Fibroblast of villous mesenchyme (primary cell): ENCODE data around the gene THRB. TPM values are rescaled to one million over a fixed set of nuclear protein-coding genes. Genes with fewer than 3 reads are reported as not detected.
"Not testable (repeated sequence)": the region's sequence is repeated elsewhere in the genome, so short reads cannot be mapped to it uniquely, and the experiment has no call there.

Experiments used
- DNase-seq: peaks from one replicate; pipeline ENCODE4 v3.0.0-alpha.2; 2010; ENCODE audit warnings: low read depth
- H3K4me3 ChIP-seq: 2 replicates; pipeline ENCODE4 v1.5.1; 2011; ENCODE audit warnings: low read depth, mild to moderate bottlenecking, low read length
- total RNA-seq: library from RNA; depleted of rRNA; stranded (reverse); fragments of >200 nt; gene quantifications from 2 replicates; pipeline ENCODE4 v1.2.3, GENCODE V29; 2012
- TF ChIP-seq, protein P1 (sequence below): IDR thresholded peaks from 2 replicates; pipeline ENCODE4 v1.5.1; 2012; ENCODE audit warnings: low read depth, mild to moderate bottlenecking, low read length; ENCODE audit not compliant: insufficient read depth

THRB gene
- total RNA-seq, 1 donor, result 13.4 TPM

DNA sequence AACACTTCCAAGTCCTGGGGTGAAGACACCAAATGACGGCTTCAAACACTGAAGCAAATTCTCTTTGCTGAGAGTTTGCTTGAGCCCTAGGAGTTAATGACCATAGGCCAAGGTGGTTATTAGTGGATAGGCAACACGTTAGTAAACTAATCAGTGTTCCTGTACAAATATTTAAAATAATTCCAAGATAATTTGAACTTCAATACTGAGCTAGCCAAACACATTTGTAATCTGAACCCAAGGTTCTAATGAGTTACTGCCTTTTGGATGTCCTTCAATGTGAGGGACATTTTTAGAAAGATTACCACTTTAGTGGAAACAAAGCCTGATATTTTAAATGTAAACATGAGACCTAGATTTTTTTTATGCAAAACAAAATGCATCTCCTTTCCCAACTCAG is 94.6 kb downstream of the THRB start:
- TF ChIP-seq, protein P1, sequence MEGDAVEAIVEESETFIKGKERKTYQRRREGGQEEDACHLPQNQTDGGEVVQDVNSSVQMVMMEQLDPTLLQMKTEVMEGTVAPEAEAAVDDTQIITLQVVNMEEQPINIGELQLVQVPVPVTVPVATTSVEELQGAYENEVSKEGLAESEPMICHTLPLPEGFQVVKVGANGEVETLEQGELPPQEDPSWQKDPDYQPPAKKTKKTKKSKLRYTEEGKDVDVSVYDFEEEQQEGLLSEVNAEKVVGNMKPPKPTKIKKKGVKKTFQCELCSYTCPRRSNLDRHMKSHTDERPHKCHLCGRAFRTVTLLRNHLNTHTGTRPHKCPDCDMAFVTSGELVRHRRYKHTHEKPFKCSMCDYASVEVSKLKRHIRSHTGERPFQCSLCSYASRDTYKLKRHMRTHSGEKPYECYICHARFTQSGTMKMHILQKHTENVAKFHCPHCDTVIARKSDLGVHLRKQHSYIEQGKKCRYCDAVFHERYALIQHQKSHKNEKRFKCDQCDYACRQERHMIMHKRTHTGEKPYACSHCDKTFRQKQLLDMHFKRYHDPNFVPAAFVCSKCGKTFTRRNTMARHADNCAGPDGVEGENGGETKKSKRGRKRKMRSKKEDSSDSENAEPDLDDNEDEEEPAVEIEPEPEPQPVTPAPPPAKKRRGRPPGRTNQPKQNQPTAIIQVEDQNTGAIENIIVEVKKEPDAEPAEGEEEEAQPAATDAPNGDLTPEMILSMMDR, result no peak
- no peak for DNase-seq
- H3K4me3 ChIP-seq, result no peak overlapping the region

DNA sequence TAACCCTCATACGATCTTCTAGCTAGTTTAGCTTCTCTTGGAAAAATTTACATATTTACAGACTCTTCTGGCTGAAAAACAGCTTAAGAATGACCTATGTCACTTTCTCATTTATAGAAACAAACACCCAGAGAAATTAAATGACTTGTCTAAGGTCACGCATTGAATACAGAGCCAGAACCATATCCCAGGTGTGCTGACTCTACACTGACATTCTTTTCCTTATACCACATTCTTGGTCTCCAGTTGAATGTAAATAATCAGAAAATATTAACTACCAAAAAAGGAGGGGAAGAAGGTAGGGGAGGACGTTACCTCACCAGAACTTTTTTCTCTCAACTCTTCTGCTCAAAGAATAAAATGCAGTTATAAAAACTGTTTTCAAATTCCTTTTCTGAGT is 95.0 kb downstream of the THRB start:
- no peak for DNase-seq
- no peak overlapping the region for H3K4me3 ChIP-seq
- TF ChIP-seq, protein P1, result no peak

DNA sequence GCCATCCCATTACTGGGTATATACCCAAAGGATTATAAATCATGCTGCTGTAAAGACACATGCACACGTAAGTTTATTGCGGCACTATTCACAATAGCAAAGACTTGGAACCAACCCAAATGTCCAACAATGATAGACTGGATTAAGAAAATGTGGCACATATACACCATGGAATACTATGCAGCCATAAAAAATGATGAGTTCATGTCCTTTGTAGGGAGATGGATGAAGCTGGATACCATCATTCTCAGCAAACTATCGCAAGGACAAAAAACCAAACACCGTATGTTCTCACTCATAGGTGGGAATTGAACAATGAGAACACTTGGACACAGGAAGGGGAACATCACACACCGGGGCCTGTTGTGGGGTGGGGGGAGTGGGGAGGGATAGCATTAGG is 95.9 kb downstream of the THRB start:
- H3K4me3 ChIP-seq, DNase-seq: not testable (repeated sequence)

DNA sequence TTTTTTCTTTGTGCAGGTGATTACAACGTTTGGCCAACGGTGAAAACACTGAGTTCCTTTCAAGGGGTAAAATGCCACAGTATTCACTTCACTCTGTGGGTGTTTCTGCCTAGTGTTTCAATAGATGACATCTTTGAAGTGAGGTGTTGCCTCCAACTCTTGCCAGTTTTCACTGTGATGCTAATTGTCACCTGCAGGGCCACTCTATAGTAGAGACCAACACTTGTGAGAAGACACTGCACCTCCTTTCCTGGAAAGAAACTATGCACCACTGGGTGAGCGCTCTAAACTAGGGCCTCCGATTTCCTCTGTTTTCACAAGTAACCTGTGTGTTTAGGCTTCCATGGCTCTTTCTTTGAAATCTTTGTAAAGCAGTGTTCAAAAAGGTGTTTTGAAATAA is 98.3 kb downstream of the THRB start:
- TF ChIP-seq, protein P1, result no peak
- DNase-seq, result no peak
- no peak overlapping the region for H3K4me3 ChIP-seq

DNA sequence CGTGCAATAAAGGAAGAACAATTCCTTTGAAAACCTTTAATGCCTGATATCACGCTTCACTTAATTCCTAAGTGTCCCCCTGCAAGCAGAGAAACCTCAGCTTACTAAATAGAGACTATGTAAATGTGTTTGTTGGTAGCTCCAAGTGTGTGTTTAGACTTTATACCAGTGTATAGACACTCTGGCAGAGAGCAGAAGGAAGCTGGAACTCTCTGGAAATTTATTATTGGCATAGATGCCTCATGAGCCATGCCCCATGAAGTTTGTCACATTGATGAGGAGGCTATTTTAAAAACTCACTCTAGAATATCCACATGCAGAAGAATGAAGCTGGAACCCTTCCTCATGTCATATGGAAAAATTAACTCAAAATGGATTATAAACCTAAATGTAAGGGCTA is 99.9 kb downstream of the THRB start:
- TF ChIP-seq, protein P1, result no peak
- no peak overlapping the region for H3K4me3 ChIP-seq
- no peak for DNase-seq

DNA sequence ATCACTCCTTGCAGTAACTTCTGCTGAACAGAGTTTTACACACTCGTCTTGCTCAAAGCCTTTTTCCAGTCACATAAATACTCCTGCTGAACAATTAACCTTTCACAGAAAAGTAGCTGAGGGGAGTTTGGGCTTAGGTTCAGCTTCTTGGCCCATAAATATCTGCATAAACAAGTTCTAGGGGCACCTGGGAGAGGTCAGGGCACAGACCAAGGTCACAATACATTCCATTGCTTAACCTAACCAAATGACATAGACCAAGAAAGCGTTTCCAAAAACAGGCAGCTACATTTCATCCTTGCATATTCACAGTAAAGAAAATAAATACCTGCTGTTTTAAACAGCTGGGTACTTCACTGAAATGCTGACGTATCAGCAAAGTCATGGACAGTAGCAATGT is 101.3 kb downstream of the THRB start:
- DNase-seq, result no peak
- no peak overlapping the region for H3K4me3 ChIP-seq
- TF ChIP-seq, protein P1, result no peak

DNA sequence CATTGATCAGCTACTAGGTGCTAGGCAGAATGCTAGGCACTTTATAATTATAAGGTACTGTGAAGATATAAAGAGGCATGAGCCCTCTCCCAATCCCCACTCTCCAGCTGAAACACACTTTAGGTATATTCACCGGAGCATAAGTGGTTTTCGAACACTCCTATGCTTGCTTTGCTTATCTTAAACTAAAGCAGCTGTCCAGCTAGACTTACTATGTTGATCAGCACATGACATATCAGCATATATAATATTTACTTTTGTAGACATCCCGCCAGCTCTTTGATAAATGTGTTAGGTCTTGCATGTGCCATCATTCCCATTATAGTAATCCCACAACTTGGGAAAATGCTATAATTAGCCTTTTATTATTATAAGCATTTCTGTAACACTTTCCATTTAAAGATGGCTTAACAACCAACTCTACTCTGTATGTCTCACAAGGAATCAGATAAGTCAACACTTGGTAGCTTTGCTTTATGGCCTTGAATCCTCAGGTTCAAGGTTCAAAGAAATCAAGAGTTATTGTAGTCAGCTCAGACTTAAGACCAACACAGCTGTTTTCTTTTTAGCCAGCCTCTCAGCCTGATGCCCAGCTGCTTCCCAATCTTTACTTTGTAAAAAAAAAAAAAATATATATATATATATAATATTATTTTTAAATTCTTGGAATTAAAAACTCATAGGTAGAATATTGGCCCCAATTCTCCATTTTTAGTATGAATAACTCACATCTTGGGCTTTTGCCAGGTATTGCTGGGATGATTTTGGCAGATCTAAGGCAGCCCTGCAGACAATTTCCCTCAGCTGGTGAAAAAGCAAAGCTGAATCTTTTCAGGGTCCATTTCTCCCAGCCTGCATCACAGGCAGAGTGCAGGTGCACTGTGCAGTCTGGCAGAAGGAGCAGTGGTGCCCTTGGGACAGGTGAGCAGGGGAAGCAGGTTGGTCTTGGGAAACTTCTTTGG is 104.2 kb downstream of the THRB start:
- TF ChIP-seq, protein P1, result no peak
- no peak overlapping the region for H3K4me3 ChIP-seq
- DNase-seq, result no peak
